ENCODE measurements around the gene LRRC40.

GRCh38 chr1:70169018-70169839 is 36.1 kb downstream of the LRRC40 start:
- no peak for TF ChIP-seq CTCF (conservative IDR thresholded peaks at IDR 0.05)
- TF ChIP-seq ZFX (IDR thresholded peaks at IDR 0.05): no peak
